Memory B cell (primary cell): ENCODE data around the gene GRIN1.

ENCODE experiments used
- ATAC-seq: fragments of 150-1000 bp; cut with Tn5 transposase; 2 replicates; pipeline ENCODE4 v1.10.0; 2021; ENCODE audit warnings: low read depth, mild to moderate bottlenecking, moderate library complexity
- DNase-seq, 2 donors: peaks; one replicate each; pipeline ENCODE4 v3.0.0; 2022; ENCODE audit warnings: low spot score in 2 of 2
- H3K27ac Mint-ChIP-seq: one replicate; pipeline ENCODE4 v1.8.0; 2022; ENCODE audit warnings: mild to moderate bottlenecking, moderate library complexity, mixed read lengths
- H3K27me3 Mint-ChIP-seq: one replicate; pipeline ENCODE4 v1.8.0; 2022; ENCODE audit warnings: mixed read lengths
- H3K36me3 Mint-ChIP-seq: one replicate; pipeline ENCODE4 v1.8.0; 2022; ENCODE audit warnings: mild to moderate bottlenecking, mixed read lengths
- H3K4me1 Mint-ChIP-seq: one replicate; pipeline ENCODE4 v1.8.0; 2022; ENCODE audit warnings: mixed read lengths
- H3K4me3 Mint-ChIP-seq: one replicate; pipeline ENCODE4 v1.8.0; 2022; ENCODE audit warnings: mild to moderate bottlenecking, moderate library complexity, mixed read lengths
- H3K9me3 Mint-ChIP-seq: one replicate; pipeline ENCODE4 v1.8.0; 2022; ENCODE audit warnings: mixed read lengths

GRIN1 gene

GRCh38 chr9:137175345-137175961 lies 36.5 kb downstream of the GRIN1 start:
- no peaks in the 10 kb centered on the region for H3K9me3 Mint-ChIP-seq
- no peak for DNase-seq
- peaks cover 12% of the 10 kb centered on the region for H3K36me3 Mint-ChIP-seq
- peak; percentile 31 for ATAC-seq
- H3K4me3 Mint-ChIP-seq = no peak overlapping the region
- H3K4me1 Mint-ChIP-seq = peaks cover 6% of the 10 kb centered on the region
- no peak overlapping the region for H3K27ac Mint-ChIP-seq
- H3K27me3 Mint-ChIP-seq = peaks cover 2% of the 10 kb centered on the region

- H3K9me3 Mint-ChIP-seq = no peaks in the 10 kb centered on the region
- H3K36me3 Mint-ChIP-seq = peaks cover 12% of the 10 kb centered on the region
- ATAC-seq (peak; percentile 77), DNase-seq (peak in 1 of 2 donors; percentile 31)
- no peak overlapping the region for H3K27ac Mint-ChIP-seq
- peaks cover 6% of the 10 kb centered on the region for H3K4me1 Mint-ChIP-seq
- no peaks in the 10 kb centered on the region for H3K27me3 Mint-ChIP-seq
- no peak overlapping the region for H3K4me3 Mint-ChIP-seq
These were observed 37.6 kb downstream of the GRIN1 start for GRCh38 chr9:137176302-137177182.

- no peak overlapping the region for H3K27ac Mint-ChIP-seq
- no peak for ATAC-seq
- H3K4me1 Mint-ChIP-seq = peaks cover 6% of the 10 kb centered on the region
- no peak overlapping the region for H3K4me3 Mint-ChIP-seq
- DNase-seq = no peak
- H3K36me3 Mint-ChIP-seq = peaks cover 17% of the 10 kb centered on the region
- H3K9me3 Mint-ChIP-seq = no peaks in the 10 kb centered on the region
- no peaks in the 10 kb centered on the region for H3K27me3 Mint-ChIP-seq
These were observed 39.4 kb downstream of the GRIN1 start for GRCh38 chr9:137178201-137178938.

- Mint-ChIP-seq H3K27ac (no peak overlapping the region), H3K4me3 (no peak overlapping the region), H3K36me3 (peaks cover 22% of the 10 kb centered on the region), H3K4me1 (peaks cover 6% of the 10 kb centered on the region), H3K27me3 (no peaks in the 10 kb centered on the region), H3K9me3 (no peaks in the 10 kb centered on the region)
- ATAC-seq (no peak), DNase-seq (no peak)
These were observed 40.1 kb downstream of the GRIN1 start for GRCh38 chr9:137178939-137179630.

GRCh38 chr9:137179761-137180160 lies 40.8 kb downstream of the GRIN1 start:
- no peaks in the 10 kb centered on the region for H3K9me3 Mint-ChIP-seq
- DNase-seq (no peak), ATAC-seq (no peak)
- H3K27me3 Mint-ChIP-seq = no peaks in the 10 kb centered on the region
- H3K4me3 Mint-ChIP-seq = no peak overlapping the region
- H3K4me1 Mint-ChIP-seq = peaks cover 12% of the 10 kb centered on the region
- peaks cover 29% of the 10 kb centered on the region for H3K36me3 Mint-ChIP-seq
- no peak overlapping the region for H3K27ac Mint-ChIP-seq

- Mint-ChIP-seq H3K36me3 (peaks cover 29% of the 10 kb centered on the region), H3K9me3 (no peaks in the 10 kb centered on the region), H3K27me3 (no peaks in the 10 kb centered on the region), H3K4me3 (no peak overlapping the region), H3K4me1 (peaks cover 12% of the 10 kb centered on the region), H3K27ac (no peak overlapping the region)
- DNase-seq (no peak), ATAC-seq (no peak)
These were observed 41.5 kb downstream of the GRIN1 start for GRCh38 chr9:137180491-137180890.

GRCh38 chr9:137181680-137182079 lies 42.7 kb downstream of the GRIN1 start:
- Mint-ChIP-seq H3K4me1 (peaks cover 6% of the 10 kb centered on the region), H3K9me3 (no peaks in the 10 kb centered on the region), H3K36me3 (peaks cover 29% of the 10 kb centered on the region), H3K27me3 (no peaks in the 10 kb centered on the region), H3K27ac (no peak overlapping the region), H3K4me3 (no peak overlapping the region)
- ATAC-seq = no peak
- DNase-seq = no peak

- no peaks in the 10 kb centered on the region for H3K9me3 Mint-ChIP-seq
- no peak overlapping the region for H3K4me3 Mint-ChIP-seq
- H3K36me3 Mint-ChIP-seq = peaks cover 24% of the 10 kb centered on the region
- no peak overlapping the region for H3K27ac Mint-ChIP-seq
- ATAC-seq = no peak
- no peak for DNase-seq
- H3K4me1 Mint-ChIP-seq = peaks cover 13% of the 10 kb centered on the region
- no peaks in the 10 kb centered on the region for H3K27me3 Mint-ChIP-seq
These were observed 43.9 kb downstream of the GRIN1 start for GRCh38 chr9:137182836-137183235.

- peaks cover 15% of the 10 kb centered on the region for H3K4me1 Mint-ChIP-seq
- H3K27me3 Mint-ChIP-seq = no peaks in the 10 kb centered on the region
- no peak overlapping the region for H3K4me3 Mint-ChIP-seq
- no peaks in the 10 kb centered on the region for H3K9me3 Mint-ChIP-seq
- ATAC-seq (no peak), DNase-seq (no peak)
- H3K36me3 Mint-ChIP-seq = peaks cover 23% of the 10 kb centered on the region
- no peak overlapping the region for H3K27ac Mint-ChIP-seq
These were observed 45.1 kb downstream of the GRIN1 start for GRCh38 chr9:137183980-137184595.

- Mint-ChIP-seq H3K4me1 (peaks cover 20% of the 10 kb centered on the region), H3K4me3 (no peak overlapping the region), H3K27me3 (no peaks in the 10 kb centered on the region), H3K36me3 (peaks cover 17% of the 10 kb centered on the region), H3K9me3 (no peaks in the 10 kb centered on the region), H3K27ac (no peak overlapping the region)
- ATAC-seq (no peak), DNase-seq (no peak)
These were observed 46.1 kb downstream of the GRIN1 start for GRCh38 chr9:137184881-137185660.

- no peak for DNase-seq
- no peak overlapping the region for H3K4me3 Mint-ChIP-seq
- H3K27me3 Mint-ChIP-seq = no peaks in the 10 kb centered on the region
- peaks cover 20% of the 10 kb centered on the region for H3K36me3 Mint-ChIP-seq
- H3K9me3 Mint-ChIP-seq = no peaks in the 10 kb centered on the region
- no peak for ATAC-seq
- H3K27ac Mint-ChIP-seq = no peak overlapping the region
- H3K4me1 Mint-ChIP-seq = peaks cover 20% of the 10 kb centered on the region
These were observed 47.0 kb downstream of the GRIN1 start for GRCh38 chr9:137185921-137186320.

- H3K36me3 Mint-ChIP-seq = peaks cover 21% of the 10 kb centered on the region
These were observed 47.4 kb downstream of the GRIN1 start for GRCh38 chr9:137186385-137186784.

GRCh38 chr9:137187386-137187785 lies 48.4 kb downstream of the GRIN1 start:
- H3K36me3 Mint-ChIP-seq = peaks cover 17% of the 10 kb centered on the region
- H3K4me3 Mint-ChIP-seq = peak overlapping the region; percentile 95
- ATAC-seq (no peak), DNase-seq (no peak)
- no peaks in the 10 kb centered on the region for H3K9me3 Mint-ChIP-seq
- H3K27ac Mint-ChIP-seq = peak overlapping the region; percentile 98
- H3K27me3 Mint-ChIP-seq = no peaks in the 10 kb centered on the region
- peaks cover 20% of the 10 kb centered on the region for H3K4me1 Mint-ChIP-seq

More at GRCh38 chr9:137186385-137186784, 47.4 kb downstream of the GRIN1 start:
- ATAC-seq (no peak), DNase-seq (no peak)
- Mint-ChIP-seq H3K27ac (no peak overlapping the region), H3K9me3 (no peaks in the 10 kb centered on the region), H3K27me3 (no peaks in the 10 kb centered on the region), H3K4me3 (peak overlapping the region; percentile 95), H3K4me1 (peaks cover 20% of the 10 kb centered on the region)
